GM21381 (cell line): ENCODE results near the gene POLR2L.

Experiments used
- ATAC-seq: cut with Tn5 transposase; IDR thresholded peaks from one replicate; pipeline ENCODE4 v1.9.1; 2021; ENCODE audit warnings: mild to moderate bottlenecking, moderate library complexity; ENCODE audit not compliant: unreplicated experiment

Gene POLR2L

DNA sequence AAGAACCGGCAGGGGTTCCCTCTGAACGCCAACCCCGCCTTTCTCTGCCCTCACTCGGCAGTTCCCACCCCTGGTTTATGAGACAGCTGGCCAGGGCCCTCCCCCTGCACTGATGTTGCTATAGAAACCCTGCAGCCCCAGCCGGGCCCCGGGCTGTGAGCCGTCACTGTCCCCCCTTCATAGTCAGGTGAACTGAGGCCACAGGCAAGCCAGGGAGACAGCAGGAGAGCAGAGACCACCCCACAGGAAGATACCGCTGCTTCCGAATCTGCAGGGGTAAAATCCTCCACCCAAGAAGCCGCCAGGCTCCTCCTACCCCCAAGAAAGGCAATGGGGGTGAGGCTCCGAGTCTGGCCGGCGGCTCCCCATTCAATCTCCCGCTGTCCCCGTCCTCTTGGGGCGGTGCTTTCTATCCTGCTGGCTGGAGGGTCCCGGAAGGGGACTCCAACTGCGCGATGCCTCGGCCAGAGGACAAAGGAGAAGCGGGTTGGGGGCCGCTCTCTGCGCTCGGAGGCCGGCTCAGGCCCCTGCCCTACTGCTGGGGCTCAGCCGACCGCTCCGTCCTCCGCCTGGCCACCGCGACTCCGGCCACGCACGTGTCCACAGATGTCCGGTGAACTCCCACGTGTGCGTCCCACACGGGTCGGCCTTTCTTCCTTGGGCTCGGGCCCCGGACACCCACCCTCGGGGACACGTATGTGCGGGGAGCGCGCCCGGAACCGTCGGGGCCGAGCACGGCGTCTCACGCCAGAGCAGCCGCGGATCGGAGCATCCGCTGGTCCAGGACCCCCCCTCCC is 44.8 kb downstream of the POLR2L start:
- peak; percentile 34 for ATAC-seq

DNA sequence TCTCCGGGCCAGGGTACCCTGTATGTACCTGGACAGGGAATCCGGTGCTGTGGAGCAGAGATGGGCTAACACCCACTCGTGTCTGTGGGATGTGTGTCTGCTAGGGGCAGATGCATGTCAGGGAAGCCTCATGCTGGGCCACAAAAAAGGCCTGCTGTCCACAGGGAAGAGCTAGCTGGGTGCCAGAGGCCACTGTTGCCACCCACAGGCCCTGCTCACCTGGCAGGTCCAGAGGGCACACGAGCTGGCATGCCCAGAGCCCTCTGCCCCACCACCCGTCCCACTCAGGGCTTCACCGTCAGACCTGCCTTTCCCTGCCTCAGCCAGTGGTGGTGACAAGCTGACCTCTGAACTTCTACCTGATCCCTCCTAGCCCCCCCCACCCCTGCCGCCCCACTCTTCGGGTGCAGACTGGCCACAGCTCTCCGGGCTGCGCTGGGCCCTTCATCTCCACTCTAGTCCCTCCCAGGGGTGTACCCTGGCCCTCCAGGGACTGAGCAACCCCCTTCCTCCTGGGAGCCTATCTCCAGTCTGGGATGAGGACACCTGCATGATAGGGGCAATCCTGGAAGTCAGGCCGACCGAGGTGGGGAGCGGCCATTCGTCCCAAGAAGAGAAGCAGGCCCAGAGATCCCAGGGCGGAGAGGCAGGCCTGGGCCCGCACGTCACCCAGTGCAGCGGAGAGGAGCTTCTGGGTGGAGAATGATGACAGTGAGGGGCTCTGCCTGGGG is 45.6 kb downstream of the POLR2L start:
- no peak for ATAC-seq

DNA sequence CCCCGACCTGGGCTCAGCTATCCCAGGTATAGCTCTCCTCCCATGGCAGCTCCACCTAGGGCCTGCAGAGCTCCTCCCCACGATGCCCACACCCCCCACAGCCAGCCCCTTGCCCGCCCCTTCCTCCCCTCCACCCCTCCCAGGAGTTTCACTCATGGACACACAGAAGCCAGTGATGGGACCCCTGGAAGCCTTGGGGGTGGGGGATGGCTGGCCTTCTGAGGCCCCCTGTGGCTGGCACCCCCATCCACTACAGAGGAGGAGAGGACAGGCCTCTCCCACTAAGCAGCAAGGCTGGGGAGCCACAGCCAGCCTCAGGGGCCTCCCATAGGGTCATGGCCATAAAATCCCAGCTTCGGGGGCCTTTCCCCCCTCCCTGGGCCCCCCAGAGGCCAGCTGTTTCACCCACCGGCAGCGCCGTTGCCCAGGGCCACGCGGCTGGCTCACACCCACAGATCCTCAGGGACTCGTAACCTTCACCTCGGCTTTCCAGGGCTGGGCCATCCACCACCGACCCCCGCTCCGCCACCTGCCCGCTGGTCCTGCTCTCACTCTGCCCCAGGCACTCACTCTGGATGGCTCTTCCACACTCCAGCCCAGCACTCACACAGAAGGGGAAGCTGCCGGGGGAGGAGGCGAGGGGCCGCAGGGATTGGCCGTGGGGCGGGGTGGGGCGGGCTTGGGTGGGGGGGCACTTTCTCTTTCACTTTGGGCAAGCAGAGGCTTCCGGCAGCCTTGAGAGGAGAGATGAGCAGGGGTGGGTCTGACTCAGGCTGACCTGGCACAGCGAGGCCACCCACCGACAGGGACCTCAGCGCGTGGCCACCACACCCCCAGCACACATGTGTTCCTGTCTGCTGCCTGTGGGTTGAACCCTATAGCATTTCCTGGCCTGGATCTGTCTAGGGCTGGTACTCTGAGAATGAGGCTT is 46.4 kb downstream of the POLR2L start:
- ATAC-seq = peak; percentile 22

DNA sequence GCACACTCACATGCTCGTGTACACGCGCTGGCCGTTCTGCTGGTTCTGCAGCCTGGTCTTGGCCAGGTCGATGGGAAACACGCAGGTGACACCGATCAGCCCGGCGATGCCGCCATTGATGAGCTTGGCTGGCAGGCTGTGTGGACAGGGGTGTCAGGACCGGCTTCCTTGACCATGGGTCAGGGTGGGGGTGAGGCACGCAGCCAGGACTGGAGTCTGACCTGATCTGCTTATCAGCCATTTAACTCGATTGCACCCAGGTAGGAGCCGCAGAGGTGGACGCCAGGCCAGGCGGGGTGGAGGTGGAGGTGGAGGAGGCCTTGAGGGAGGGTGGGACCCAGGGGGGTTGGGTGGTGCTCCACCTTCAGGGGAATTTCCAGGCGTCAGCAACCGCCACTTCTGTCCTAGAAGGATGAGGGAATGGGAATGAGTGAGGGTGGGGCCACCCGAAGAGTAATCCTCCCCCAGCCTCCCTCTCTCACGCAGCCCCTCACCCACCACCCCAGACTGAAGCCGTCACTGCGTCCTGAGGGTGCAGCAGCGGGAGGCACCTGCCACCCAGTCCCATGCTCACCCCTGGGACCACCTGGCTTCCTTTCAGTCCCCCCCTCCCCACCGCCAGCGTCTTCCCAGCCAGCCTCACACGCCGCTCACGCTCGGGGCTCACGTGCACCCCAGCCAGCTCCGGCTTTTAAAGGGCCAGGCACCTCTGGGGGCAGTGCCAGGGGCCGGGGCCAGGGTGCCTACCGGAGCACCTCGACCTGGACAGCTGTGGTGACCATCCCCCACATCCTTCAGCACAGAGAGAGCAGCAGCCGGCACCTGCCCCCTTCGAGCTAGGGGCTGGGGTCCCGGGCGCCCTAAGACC is 47.3 kb downstream of the POLR2L start:
- no peak for ATAC-seq

DNA sequence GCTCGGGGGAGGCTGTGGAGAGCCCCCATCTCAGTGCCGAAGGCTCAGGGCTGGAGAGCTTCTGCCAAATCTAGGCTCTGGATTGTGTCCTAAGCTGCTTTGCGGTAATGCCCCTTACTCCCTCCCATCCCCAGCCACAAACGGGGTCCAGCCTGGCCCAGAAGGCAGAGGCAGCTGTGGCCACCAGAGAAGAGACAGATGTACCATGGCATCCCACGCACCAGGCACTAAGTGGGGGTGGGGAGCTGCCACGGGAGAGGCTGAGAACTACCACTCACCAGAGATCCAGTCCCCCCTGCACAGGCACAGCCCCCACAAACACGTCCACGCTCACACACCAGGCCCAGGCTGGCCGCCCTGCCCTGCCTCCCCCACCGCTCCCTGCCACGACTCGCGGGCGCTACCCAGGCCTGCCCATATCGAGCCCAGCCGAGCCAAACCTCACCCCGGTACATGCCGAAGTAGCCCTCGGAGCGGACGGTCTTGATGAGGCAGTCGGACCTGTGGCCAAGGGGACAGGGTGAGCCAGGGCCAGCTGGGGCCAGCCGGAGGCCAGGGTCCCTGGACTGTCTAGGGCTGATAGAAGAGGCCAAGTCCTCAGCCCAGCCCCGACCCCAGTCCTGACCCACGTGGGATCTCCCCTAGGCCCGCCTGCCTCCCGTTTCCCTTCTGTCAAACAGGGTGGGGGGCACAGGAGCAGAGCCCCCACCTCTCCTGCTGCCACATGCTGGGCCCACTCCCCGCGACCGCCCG is 48.1 kb downstream of the POLR2L start:
- no peak for ATAC-seq

DNA sequence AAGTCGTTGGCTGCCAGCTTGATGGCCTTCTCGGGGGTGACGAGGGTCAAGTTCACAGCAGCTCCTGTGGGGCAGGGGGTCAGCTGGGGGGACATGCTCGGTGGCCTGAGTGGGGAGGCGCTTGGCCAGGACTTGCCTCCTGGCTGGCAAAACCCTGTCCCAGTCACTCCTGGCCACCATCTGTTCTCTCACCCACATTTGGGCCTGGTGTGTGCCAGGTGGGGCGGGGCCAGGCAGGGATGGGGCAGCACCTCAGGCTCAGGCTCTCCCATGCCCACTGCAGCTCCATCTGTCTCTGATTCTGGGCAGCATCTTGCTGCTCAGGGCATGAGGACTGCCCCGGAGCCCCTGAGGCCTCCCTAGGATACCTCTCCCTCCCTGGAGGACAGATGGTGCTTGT is 48.8 kb downstream of the POLR2L start:
- ATAC-seq = no peak

DNA sequence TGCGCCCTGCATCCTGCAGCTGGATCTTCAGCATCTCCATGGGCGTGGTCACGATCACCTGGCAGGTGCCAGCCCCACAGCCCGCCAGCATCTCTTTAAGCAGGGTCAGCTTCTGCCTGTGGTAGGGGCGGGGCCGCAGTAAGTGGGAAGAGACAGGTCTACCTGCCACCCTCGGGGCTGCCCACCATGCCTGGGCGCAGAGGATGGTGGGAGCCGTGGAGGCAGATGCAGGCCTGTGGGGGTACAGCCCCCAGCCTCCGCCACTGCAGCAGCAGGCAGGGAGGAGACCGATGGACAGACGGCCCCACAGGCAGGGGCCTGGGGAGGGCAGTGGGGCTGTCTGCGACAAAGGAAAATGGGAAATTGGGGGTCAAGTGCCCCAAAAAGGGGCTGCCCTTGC is 49.5 kb downstream of the POLR2L start:
- no peak for ATAC-seq

DNA sequence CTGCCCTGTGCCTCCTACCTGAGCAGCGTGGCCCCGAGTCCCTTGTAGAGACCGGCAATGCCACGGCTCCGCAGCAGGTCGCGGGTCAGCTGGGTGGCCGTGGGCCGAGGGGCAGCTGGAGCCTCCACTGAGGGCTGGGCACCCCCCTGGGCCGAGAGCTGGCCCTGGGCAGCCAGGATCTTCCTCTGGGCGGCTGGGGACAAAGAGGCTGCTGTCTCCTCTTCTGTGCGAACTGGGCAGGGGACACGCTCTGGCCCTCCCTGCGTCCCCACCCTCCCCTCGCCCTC is 49.9 kb downstream of the POLR2L start:
- ATAC-seq = no peak

DNA sequence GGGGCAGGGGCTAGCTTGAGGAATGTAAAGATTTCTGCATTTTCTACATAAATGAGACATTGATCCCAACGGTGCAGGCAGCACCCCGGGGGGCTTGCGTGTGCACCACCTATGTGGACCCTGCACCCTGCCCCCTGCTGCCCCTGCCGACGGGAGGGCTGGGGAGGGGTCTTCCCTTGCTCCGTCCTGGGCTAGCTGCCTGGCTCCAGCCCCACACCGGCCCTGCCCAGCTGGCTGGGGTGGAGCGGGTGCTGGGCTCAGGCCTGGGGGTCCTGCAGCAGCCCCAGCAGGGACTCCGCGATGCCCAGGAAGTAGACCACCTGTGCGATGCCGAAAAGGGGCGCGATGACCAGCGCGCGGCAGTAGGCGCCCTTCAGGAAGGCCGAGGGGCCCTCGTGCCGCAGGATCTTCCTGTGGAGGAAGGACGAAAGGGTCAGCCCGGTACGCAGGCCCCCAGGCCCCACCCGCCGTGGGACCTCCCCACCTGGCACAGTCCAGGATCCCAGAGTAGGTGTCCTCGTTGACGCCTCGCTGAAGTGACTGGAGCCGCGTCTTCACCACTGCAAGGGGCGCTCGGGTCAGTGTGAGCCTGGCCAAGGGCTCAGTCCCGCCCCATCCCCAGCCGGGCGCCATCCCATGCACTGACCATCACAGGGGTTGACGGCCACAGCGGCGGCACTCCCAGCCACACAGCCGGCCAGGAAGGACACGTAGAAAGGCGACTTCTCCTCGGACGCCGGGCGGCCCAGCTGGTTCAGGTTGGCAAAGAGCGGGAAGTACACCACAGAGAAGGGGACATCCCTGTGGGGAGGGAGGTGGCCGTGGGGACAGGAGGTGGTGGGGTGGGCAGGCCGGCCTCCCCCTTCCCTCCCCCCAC is 50.4 kb downstream of the POLR2L start:
- ATAC-seq = no peak

DNA sequence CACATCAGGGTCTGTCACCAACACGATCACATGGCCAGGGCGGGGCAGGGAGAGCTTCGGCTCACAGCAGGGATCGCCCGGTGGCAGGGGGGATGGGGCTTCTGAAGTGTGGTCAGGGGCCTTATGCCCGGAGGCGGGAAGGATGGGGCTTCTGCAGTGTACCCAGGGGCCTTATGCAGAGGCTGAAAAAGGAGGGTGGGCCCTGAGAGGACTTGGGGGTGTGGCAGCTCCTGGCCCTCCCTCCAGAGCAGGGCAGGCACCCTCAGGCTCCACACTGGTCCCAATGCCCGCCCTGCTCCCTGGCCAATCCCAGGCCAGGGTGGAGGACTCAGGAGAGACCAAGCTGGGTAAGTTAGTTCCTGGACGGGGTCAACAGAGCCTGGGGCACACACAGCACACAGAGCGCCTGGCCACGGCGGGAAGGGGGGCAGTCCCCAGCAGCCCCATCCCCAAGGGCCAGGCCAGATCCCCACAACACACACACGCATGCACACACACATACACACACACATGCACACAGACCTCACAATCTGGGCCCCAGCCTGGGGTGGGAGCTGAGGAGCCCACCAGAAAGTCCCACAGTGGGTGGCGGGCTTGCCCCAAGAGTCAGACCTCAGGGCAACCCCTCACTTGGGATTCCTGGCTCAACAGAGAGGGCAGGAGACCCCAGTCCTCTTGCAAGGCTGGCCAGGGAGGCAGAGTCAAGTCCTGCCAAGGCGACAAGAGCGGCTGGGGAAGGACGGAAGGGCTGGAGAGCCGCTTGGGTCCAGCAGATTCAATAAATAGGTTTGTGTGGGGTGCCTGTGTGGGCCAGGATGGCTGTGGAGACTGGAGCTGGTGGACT is 51.4 kb downstream of the POLR2L start:
- ATAC-seq = no peak

DNA sequence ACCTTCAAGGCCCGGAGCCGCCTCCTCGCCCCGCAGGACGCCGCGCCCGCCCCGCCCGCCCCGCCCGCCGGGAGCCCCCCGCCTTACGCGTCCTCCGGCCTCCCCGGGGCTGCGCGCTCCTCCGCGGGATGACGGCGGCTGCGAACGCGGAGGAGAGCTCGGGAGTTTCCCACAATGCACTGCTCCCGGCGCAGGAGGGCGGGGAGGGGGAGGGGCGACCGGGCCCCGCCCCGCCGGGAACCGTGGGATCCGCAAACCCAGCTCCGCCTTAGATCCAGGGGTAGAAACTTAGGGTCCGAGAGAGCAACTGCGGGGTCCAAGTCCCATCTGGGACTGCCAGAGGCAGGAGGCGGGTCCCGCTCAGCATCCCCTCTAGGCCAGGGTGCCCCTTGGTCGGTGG is 52.4 kb downstream of the POLR2L start, which contains the start of gene CEND1:
CEND1 (minus strand) TSS at position 148 of the 400 bp plus-strand sequence. CDS start 1,514 bp downstream, outside the sequence.
- no peak for ATAC-seq
